HS-5 (cell line): ENCODE results near the gene ITGB5.
A peak's percentile ranks its signal among the peaks of the same experiment; 100 is the strongest.
"Not testable (repeated sequence)": the region's sequence is repeated elsewhere in the genome, so short reads cannot be mapped to it uniquely, and the experiment has no call there.

Source experiments
- DNase-seq: peaks from one replicate; pipeline ENCODE4 v3.0.0-alpha.2; 2012; ENCODE audit warnings: low read depth

ITGB5 gene

GRCh38 chr3:124837065-124837464 is 50.1 kb downstream of the ITGB5 start:
- DNase-seq = no peak

- DNase-seq = no peak
Observed at GRCh38 chr3:124836448-124836847, 50.7 kb downstream of the ITGB5 start.

GRCh38 chr3:124834723-124835718 is 52.1 kb downstream of the ITGB5 start:
- no peak for DNase-seq

- no peak for DNase-seq
Observed at GRCh38 chr3:124833710-124834332, 53.3 kb downstream of the ITGB5 start.

- peak; percentile 67 for DNase-seq
Observed at GRCh38 chr3:124832782-124833709, 54.1 kb downstream of the ITGB5 start.

- no peak for DNase-seq
Observed at GRCh38 chr3:124831628-124832199, 55.5 kb downstream of the ITGB5 start.

- DNase-seq = no peak
Observed at GRCh38 chr3:124829819-124830554, 57.2 kb downstream of the ITGB5 start.

- DNase-seq = no peak
Observed at GRCh38 chr3:124829178-124829818, 57.9 kb downstream of the ITGB5 start.

GRCh38 chr3:124827476-124828206 is 59.5 kb downstream of the ITGB5 start:
- DNase-seq = not testable (repeated sequence)

- DNase-seq = no peak
Observed at GRCh38 chr3:124826703-124827102, 60.5 kb downstream of the ITGB5 start.

- DNase-seq = no peak
Observed at GRCh38 chr3:124824286-124824915, 62.8 kb downstream of the ITGB5 start.

GRCh38 chr3:124823648-124824047 is 63.5 kb downstream of the ITGB5 start:
- no peak for DNase-seq

- DNase-seq = no peak
Observed at GRCh38 chr3:124823206-124823605, 64.0 kb downstream of the ITGB5 start.

- DNase-seq = no peak
Observed at GRCh38 chr3:124821356-124821755, 65.8 kb downstream of the ITGB5 start.

- DNase-seq = no peak
Observed at GRCh38 chr3:124818398-124819091, 68.6 kb downstream of the ITGB5 start.

- DNase-seq = no peak
Observed at GRCh38 chr3:124817079-124817478, 70.1 kb downstream of the ITGB5 start.

GRCh38 chr3:124816206-124816605 is 71.0 kb downstream of the ITGB5 start:
- no peak for DNase-seq

GRCh38 chr3:124815781-124816180 is 71.4 kb downstream of the ITGB5 start:
- no peak for DNase-seq
